Panc1 (cell line): ENCODE measurements around the gene CAPN9. TPM values are rescaled to one million over a fixed set of nuclear protein-coding genes. Genes with fewer than 3 reads are reported as not detected.

Experiments
- ATAC-seq: fragments of 200-7000 bp; cut with Tn5 transposase; 2 replicates; pipeline ENCODE4 v1.9.1; 2020; ENCODE audit warnings: mild to moderate bottlenecking, moderate library complexity
- BruUV-seq: library from RNA; stranded (reverse); fragments of 400-500 nt; replicated peaks from 2 replicates; lab custom pipeline; 2021; lab: Mats Ljungman, UMichigan
- CTCF ChIA-PET: fragments of 300-600 bp; sonication (Branson Sonifier 250); formaldehyde crosslinking; loops from one replicate; lab custom pipeline; 2022; ENCODE audit warnings: antibody characterized with exemption; lab: Charles Lee
- POLR2A ChIA-PET: fragments of 300-600 bp; sonication (Branson Sonifier 250); formaldehyde crosslinking; loops from one replicate; lab custom pipeline; 2022; ENCODE audit warnings: antibody characterized with exemption; lab: Charles Lee
- DNase-seq: peaks from one replicate; pipeline ENCODE4 v3.0.0-alpha.2; 2010; ENCODE audit warnings: low read depth, low spot score
- H3K27ac ChIP-seq: 2 replicates; pipeline ENCODE4 v1.5.1; 2011; ENCODE audit warnings: mild to moderate bottlenecking, low read length, inconsistent platforms
- H3K27me3 ChIP-seq: fragments of 200-500 bp; sonication (Bioruptor generic); 2 replicates; pipeline ENCODE4 v1.6.0; 2014; ENCODE audit warnings: low read length, inconsistent platforms; ENCODE audit not compliant: control insufficient read depth, insufficient read depth
- H3K36me3 ChIP-seq: fragments of 200-500 bp; sonication (Bioruptor generic); 2 replicates; pipeline ENCODE4 v1.5.1; 2014; ENCODE audit warnings: inconsistent platforms, mild to moderate bottlenecking, low read length, moderate library complexity; ENCODE audit not compliant: control insufficient read depth, insufficient read depth
- H3K4me1 ChIP-seq: 2 replicates; pipeline ENCODE4 v1.5.1; 2011; ENCODE audit warnings: inconsistent platforms, mild to moderate bottlenecking, low read length, moderate library complexity; ENCODE audit not compliant: control insufficient read depth, insufficient read depth
- H3K4me3 ChIP-seq, 2 experiments: 2 replicates each; pipeline ENCODE4 v1.5.1; 2011 to 2012; ENCODE audit warnings: low read depth in 2 of 2, low read length in 2 of 2, mild to moderate bottlenecking in 2 of 2, inconsistent platforms in 1 of 2, moderate library complexity in 1 of 2
- H3K9me3 ChIP-seq: fragments of 200-500 bp; sonication (Bioruptor generic); 2 replicates; pipeline ENCODE4 v1.5.1; 2014; ENCODE audit warnings: low read depth, mild to moderate bottlenecking, inconsistent platforms, low read length, moderate library complexity; ENCODE audit not compliant: control insufficient read depth, insufficient read depth
- CTCF ChIP-seq: fragments of 450-650 bp; IDR thresholded peaks from 2 replicates; pipeline ENCODE4 v1.5.1; 2017; ENCODE audit warnings: mild to moderate bottlenecking
- POLR2AphosphoS5 ChIP-seq: IDR thresholded peaks from 2 replicates; pipeline ENCODE4 v1.6.1; 2012; ENCODE audit warnings: mild to moderate bottlenecking, low read depth, low read length, moderate library complexity
- REST ChIP-seq, 2 experiments: IDR thresholded peaks; 2 replicates each; pipeline ENCODE4 v1.6.1; 2011 to 2012; ENCODE audit warnings: low read depth in 2 of 2, control low read depth in 1 of 2, low read length in 1 of 2, mild to moderate bottlenecking in 1 of 2, moderate library complexity in 1 of 2; ENCODE audit not compliant: insufficient read depth in 1 of 2
- SIN3A ChIP-seq: IDR thresholded peaks from 2 replicates; pipeline ENCODE4 v1.6.1; 2012; ENCODE audit warnings: low read depth, mild to moderate bottlenecking, low read length, moderate library complexity, borderline replicate concordance; ENCODE audit not compliant: insufficient read depth
- TCF7L2 ChIP-seq: IDR thresholded peaks from 2 replicates; pipeline ENCODE4 v1.6.1; 2011; ENCODE audit warnings: mild to moderate bottlenecking, low read depth, low read length, inconsistent platforms
- in situ Hi-C: cut with HindIII; loops from 2 replicates; pipeline ENCODE4 v1.10.0; 2016; ENCODE audit warnings: low sequenced_read_pairs, low pct_unique_long_range_greater_than_20kb
- intact Hi-C: fragments of 100-400 bp; cut with micrococcal nuclease; formaldehyde crosslinking; loops from one replicate; pipeline ENCODE4 v1.10.0; 2022; ENCODE audit not compliant: unreplicated experiment
- total RNA-seq: library from RNA; stranded (reverse); gene quantifications from one replicate; pipeline ENCODE4 v1.2.1, GENCODE V29; 2021; ENCODE audit not compliant: unreplicated experiment

CAPN9 gene
- total RNA-seq, 1 experiment from 2014 or later = not detected

DNA sequence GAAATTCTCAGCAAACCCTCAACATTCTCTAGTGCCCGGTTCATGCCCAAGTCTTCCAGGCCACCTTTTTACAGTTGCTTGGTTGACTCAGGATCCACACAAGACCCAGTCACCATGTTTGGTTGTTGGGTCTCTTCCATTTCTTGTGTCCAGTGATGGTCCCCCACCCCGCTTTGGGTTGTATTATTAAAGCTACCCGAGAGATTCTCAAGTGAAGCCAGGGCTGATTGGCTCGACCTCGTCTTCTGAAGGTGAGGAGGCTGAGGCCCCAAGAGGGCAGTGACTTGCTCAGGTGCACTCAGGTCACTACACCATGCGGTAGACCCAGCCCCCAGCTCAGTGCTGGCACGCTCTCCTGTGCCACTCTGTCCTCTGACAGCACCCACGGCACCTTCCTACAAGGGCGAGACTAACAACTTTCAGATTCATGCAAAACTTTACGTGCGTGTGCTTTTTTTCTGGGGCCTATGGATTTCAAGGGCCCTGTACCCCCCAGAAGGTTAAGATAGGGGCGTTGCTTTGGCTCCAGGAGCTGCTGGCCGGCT, 50.3 kb downstream of the CAPN9 start:
- no peak overlapping the region for H3K4me3 ChIP-seq
- H3K27me3 ChIP-seq = no peaks in the 10 kb centered on the region
- 0 out of 2 replicates have a peak, but pooled peaks have one; percentile 5 for ATAC-seq
- no peak for TF ChIP-seq CTCF
- no peak for TF ChIP-seq SIN3A
- no peak for TF ChIP-seq TCF7L2
- no peak for TF ChIP-seq REST (IDR thresholded peaks at IDR 0.05; ENCODE audit: insufficient read depth in 1 of 2, low read depth in 2 of 2, low read length in 1 of 2)
- no peak for TF ChIP-seq POLR2AphosphoS5
- H3K4me1 ChIP-seq = no peaks in the 10 kb centered on the region
- CTCF ChIA-PET = interaction anchor here (1.3 kb wide), 2 partner anchors 121 to 413 kb away, joined by 3 read pairs; no protein-coding TSS in a partner anchor
- intact Hi-C loops (loop anchor here (5.0 kb wide), 1 partner anchor 120 kb away; no protein-coding TSS in a partner anchor), in situ Hi-C loops (no loop called here)
- no peaks in the 10 kb centered on the region for H3K9me3 ChIP-seq
- DNase-seq = no peak
- H3K36me3 ChIP-seq = no peaks in the 10 kb centered on the region
- POLR2A ChIA-PET = no interaction called here
- BruUV-seq = no TSS peak
- H3K27ac ChIP-seq = no peak overlapping the region

DNA sequence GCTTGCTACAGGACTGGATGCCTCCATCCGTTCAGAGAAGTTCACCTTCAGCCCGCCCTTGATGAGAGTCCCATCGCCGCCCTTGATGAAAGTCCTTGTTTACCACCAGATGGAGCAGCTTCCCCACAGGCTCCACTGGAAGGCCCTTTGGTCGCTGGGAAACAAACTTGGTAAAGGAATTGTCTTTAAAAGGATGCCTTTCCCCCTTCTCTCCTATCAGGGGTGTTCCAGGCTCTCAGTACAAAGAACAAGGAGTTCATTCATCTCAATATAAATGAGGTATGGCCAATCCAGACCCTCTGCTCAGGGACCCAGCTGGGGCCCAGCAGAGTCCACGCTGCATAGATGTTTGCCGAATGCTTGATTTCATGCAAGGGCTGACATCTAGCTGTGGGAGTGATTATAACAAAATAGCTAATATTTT, 50.8 kb downstream of the CAPN9 start:
- peak; percentile 28 for DNase-seq
- no peak overlapping the region for H3K27ac ChIP-seq
- no peaks in the 10 kb centered on the region for H3K9me3 ChIP-seq
- H3K27me3 ChIP-seq = no peaks in the 10 kb centered on the region
- no peak overlapping the region for H3K4me3 ChIP-seq
- peak; percentile 95 for ATAC-seq
- TF ChIP-seq TCF7L2 = no peak
- TF ChIP-seq CTCF = peak; percentile 88
- ChIA-PET CTCF (interaction anchor here (1.3 kb wide), 2 partner anchors 121 to 412 kb away, joined by 3 read pairs; no protein-coding TSS in a partner anchor), POLR2A (no interaction called here)
- BruUV-seq = no TSS peak
- H3K4me1 ChIP-seq = no peaks in the 10 kb centered on the region
- in situ Hi-C loops = no loop called here
- intact Hi-C loops = loop anchor here (1.0 to 5.0 kb wide), 2 partner anchors 119 to 413 kb away; no protein-coding TSS in a partner anchor
- no peaks in the 10 kb centered on the region for H3K36me3 ChIP-seq
